22Rv1 (cell line): Measurements from ENCODE around the gene CCDC34.

Source experiments
- ZFX ChIP-seq: fragments of 450-650 bp; IDR thresholded peaks from 2 replicates; pipeline ENCODE4 v1.6.1; 2017; ENCODE audit warnings: antibody characterized with exemption, borderline replicate concordance
- TF ChIP-seq, protein P1 (sequence below): fragments of 450-650 bp; IDR thresholded peaks from 2 replicates; pipeline ENCODE4 v1.5.1; 2017; ENCODE audit warnings: mild to moderate bottlenecking

- TF ChIP-seq, protein P1, sequence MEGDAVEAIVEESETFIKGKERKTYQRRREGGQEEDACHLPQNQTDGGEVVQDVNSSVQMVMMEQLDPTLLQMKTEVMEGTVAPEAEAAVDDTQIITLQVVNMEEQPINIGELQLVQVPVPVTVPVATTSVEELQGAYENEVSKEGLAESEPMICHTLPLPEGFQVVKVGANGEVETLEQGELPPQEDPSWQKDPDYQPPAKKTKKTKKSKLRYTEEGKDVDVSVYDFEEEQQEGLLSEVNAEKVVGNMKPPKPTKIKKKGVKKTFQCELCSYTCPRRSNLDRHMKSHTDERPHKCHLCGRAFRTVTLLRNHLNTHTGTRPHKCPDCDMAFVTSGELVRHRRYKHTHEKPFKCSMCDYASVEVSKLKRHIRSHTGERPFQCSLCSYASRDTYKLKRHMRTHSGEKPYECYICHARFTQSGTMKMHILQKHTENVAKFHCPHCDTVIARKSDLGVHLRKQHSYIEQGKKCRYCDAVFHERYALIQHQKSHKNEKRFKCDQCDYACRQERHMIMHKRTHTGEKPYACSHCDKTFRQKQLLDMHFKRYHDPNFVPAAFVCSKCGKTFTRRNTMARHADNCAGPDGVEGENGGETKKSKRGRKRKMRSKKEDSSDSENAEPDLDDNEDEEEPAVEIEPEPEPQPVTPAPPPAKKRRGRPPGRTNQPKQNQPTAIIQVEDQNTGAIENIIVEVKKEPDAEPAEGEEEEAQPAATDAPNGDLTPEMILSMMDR, result no peak
- TF ChIP-seq ZFX, result no peak
Measured at GRCh38 chr11:27294654-27295053, 68.4 kb downstream of the CCDC34 start.
